ENCODE measurements around the gene SAMD14. TPM values are rescaled to one million over a fixed set of nuclear protein-coding genes. Genes with fewer than 3 reads are reported as not detected.

The SAMD14 gene
- total RNA-seq, 1 experiment from 2014 or later, result 3.4 TPM

DNA sequence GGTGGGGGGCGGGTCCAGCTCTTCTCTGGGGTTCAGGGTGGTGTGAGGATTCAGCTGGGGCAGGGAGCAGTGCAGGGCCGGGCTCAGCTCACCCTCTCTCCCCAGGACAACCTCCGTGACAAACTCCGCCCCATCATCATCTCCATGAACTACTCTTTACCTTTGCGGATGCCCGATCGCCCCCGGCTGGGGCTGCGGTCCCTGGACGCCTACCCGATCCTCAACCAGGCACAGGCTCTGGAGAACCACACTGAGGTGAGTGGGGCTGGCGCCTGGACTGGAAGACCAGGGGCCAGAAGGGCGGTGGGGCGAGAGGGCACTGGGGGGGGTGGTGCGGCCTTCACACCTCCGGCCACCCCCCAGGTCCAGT, 53.8 kb downstream of the SAMD14 start:
- no peak overlapping the region for H3K4me3 Mint-ChIP-seq (ENCODE audit: unreplicated experiment)
- no peaks in the 10 kb centered on the region for H3K4me1 Mint-ChIP-seq (ENCODE audit: low read depth, unreplicated experiment)
- Histone ChIP-seq H3K9me3 (no peaks in the 10 kb centered on the region), H3K4me1 (no peaks in the 10 kb centered on the region), H3K27me3 (replicated peaks; ENCODE audit: control insufficient read depth, insufficient read depth, low read length) (no peaks in the 10 kb centered on the region), H3K4me3 (ENCODE audit: low read depth, low read length) (no peak overlapping the region), H3K36me3 (ENCODE audit: control insufficient read depth, insufficient read depth, low read length) (no peaks in the 10 kb centered on the region)
- H3K27ac Mint-ChIP-seq (ENCODE audit: unreplicated experiment), result no peak overlapping the region
- no peaks in the 10 kb centered on the region for H3K27me3 Mint-ChIP-seq (ENCODE audit: insufficient read depth, unreplicated experiment)
- intact Hi-C loops (cut with micrococcal nuclease; ENCODE audit: unreplicated experiment), result no loop called here
- POLR2A ChIA-PET, result no interaction called here
- TF ChIP-seq, protein P1, sequence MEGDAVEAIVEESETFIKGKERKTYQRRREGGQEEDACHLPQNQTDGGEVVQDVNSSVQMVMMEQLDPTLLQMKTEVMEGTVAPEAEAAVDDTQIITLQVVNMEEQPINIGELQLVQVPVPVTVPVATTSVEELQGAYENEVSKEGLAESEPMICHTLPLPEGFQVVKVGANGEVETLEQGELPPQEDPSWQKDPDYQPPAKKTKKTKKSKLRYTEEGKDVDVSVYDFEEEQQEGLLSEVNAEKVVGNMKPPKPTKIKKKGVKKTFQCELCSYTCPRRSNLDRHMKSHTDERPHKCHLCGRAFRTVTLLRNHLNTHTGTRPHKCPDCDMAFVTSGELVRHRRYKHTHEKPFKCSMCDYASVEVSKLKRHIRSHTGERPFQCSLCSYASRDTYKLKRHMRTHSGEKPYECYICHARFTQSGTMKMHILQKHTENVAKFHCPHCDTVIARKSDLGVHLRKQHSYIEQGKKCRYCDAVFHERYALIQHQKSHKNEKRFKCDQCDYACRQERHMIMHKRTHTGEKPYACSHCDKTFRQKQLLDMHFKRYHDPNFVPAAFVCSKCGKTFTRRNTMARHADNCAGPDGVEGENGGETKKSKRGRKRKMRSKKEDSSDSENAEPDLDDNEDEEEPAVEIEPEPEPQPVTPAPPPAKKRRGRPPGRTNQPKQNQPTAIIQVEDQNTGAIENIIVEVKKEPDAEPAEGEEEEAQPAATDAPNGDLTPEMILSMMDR (IDR thresholded peaks at IDR 0.05; ENCODE audit: insufficient read depth in 1 of 2, low read depth in 1 of 2, low read length in 1 of 2, severe bottlenecking in 1 of 2, unreplicated experiment in 1 of 2), result no peak
- CTCF ChIA-PET, result no interaction called here
- no TSS peak for BruUV-seq (replicated peaks)
- peaks cover 9% of the 10 kb centered on the region for H3K36me3 Mint-ChIP-seq (ENCODE audit: insufficient read depth, unreplicated experiment)
- no peak for DNase-seq
- no peaks in the 10 kb centered on the region for H3K9me3 Mint-ChIP-seq (ENCODE audit: unreplicated experiment)

DNA sequence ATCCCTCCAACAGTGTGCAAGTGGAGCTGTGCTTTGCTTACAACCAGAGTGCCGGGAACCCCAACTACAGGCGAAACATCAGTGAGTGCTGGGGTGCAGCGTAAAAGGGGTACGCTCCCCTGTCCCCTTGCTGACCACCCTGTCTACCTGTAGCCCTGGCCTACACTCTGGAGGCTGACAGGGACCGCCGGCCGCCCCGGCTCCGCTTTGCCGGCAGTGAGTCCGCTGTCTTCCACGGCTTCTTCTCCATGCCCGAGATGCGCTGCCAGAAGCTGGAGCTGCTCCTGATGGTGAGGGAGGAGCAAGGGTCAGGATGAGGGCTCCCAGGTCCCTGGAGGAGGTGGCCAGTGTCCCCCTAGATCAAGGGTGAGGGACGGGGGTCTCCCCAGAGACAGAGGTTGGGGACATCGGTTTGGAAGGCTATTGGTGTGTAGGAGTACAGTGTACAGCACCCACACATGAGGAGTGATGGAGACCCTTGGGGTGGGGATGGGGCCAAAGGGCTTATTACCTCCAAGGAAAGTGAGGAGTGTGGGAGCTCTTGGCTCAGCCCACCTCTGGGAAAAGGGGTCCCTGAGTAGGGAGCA, 54.4 kb downstream of the SAMD14 start:
- no peaks in the 10 kb centered on the region for H3K27me3 ChIP-seq (replicated peaks; ENCODE audit: control insufficient read depth, insufficient read depth, low read length)
- H3K9me3 Mint-ChIP-seq (ENCODE audit: unreplicated experiment), result no peaks in the 10 kb centered on the region
- no peak overlapping the region for H3K4me3 Mint-ChIP-seq (ENCODE audit: unreplicated experiment)
- no peak for DNase-seq
- POLR2A ChIA-PET, result no interaction called here
- no peaks in the 10 kb centered on the region for H3K9me3 ChIP-seq
- H3K27me3 Mint-ChIP-seq (ENCODE audit: insufficient read depth, unreplicated experiment), result no peaks in the 10 kb centered on the region
- no peaks in the 10 kb centered on the region; the same call in 1 of the 2 replicates for H3K36me3 ChIP-seq (ENCODE audit: control insufficient read depth, insufficient read depth, low read length)
- H3K4me1 Mint-ChIP-seq (ENCODE audit: low read depth, unreplicated experiment), result no peaks in the 10 kb centered on the region
- H3K27ac Mint-ChIP-seq (ENCODE audit: unreplicated experiment), result no peak overlapping the region
- CTCF ChIA-PET, result no interaction called here
- intact Hi-C loops (cut with micrococcal nuclease; ENCODE audit: unreplicated experiment), result no loop called here
- BruUV-seq (replicated peaks), result no TSS peak
- H3K36me3 Mint-ChIP-seq (ENCODE audit: insufficient read depth, unreplicated experiment), result peaks cover 9% of the 10 kb centered on the region
- no peaks in the 10 kb centered on the region for H3K4me1 ChIP-seq
- H3K4me3 ChIP-seq (ENCODE audit: low read depth, low read length), result no peak overlapping the region
- TF ChIP-seq, protein P1 (IDR thresholded peaks at IDR 0.05; ENCODE audit: insufficient read depth in 1 of 2, low read depth in 1 of 2, low read length in 1 of 2, severe bottlenecking in 1 of 2, unreplicated experiment in 1 of 2), result no peak

DNA sequence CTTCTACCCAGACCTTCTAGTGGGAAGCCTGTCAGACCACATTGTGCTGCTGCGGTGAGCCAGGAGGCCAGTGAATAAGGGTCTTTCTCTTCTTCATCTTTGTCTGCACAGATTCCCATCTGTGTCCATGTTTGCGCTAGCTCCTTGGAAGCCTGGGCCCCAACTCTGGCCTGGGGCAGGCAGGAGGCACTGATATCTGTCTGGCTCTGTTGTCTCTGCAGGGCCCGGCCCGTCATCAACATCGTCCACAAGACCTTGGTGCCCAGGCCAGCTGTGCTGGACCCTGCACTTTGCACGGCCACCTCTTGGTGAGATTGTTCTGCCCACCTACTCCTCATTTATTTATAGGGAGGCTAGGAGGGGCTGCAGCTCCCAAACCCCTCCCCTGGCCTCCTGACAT, 55.7 kb downstream of the SAMD14 start:
- TF ChIP-seq, protein P1 (IDR thresholded peaks at IDR 0.05; ENCODE audit: insufficient read depth in 1 of 2, low read depth in 1 of 2, low read length in 1 of 2, severe bottlenecking in 1 of 2, unreplicated experiment in 1 of 2), result no peak
- intact Hi-C loops (cut with micrococcal nuclease; ENCODE audit: unreplicated experiment), result no loop called here
- ChIA-PET CTCF (no interaction called here), POLR2A (no interaction called here)
- Mint-ChIP-seq H3K9me3 (ENCODE audit: unreplicated experiment) (no peaks in the 10 kb centered on the region), H3K4me1 (ENCODE audit: low read depth, unreplicated experiment) (no peaks in the 10 kb centered on the region), H3K27ac (ENCODE audit: unreplicated experiment) (no peak overlapping the region), H3K27me3 (ENCODE audit: insufficient read depth, unreplicated experiment) (no peaks in the 10 kb centered on the region), H3K36me3 (ENCODE audit: insufficient read depth, unreplicated experiment) (peaks cover under 1% of the 10 kb centered on the region), H3K4me3 (ENCODE audit: unreplicated experiment) (no peak overlapping the region)
- Histone ChIP-seq H3K9me3 (no peaks in the 10 kb centered on the region), H3K27me3 (replicated peaks; ENCODE audit: control insufficient read depth, insufficient read depth, low read length) (no peaks in the 10 kb centered on the region), H3K4me3 (ENCODE audit: low read depth, low read length) (no peak overlapping the region), H3K36me3 (ENCODE audit: control insufficient read depth, insufficient read depth, low read length) (no peaks in the 10 kb centered on the region; the same call in 1 of the 2 replicates), H3K4me1 (no peaks in the 10 kb centered on the region)
- BruUV-seq (replicated peaks), result no TSS peak
- DNase-seq, result no peak

Data from Caco-2 (cell line).